Tracheal epithelial cell (primary cell): Measurements from ENCODE around the gene AP3M1. TPM values are rescaled to one million over a fixed set of nuclear protein-coding genes. Genes with fewer than 3 reads are reported as not detected.

Source experiments
- total RNA-seq: library from RNA; depleted of rRNA; stranded (reverse); fragments of >200 nt; gene quantifications from 2 replicates; pipeline ENCODE4 v1.2.1, GENCODE V29; 2014

AP3M1 gene
- total RNA-seq: 23.0 and 23.4 TPM in 2 replicates

GRCh38 chr10:74150204-74150989 lies at the start of gene AP3M1:
TSS of gene AP3M1 (minus strand) at chr10:74150828. CDS start at chr10:74138379, 12,449 bp downstream.

GRCh38 chr10:74150990-74151878 lies 606 bp upstream of the AP3M1 start, which contains the start of gene ADK:
TSS of gene ADK (plus strand) at chr10:74151221. CDS start at chr10:74151279, 58 bp downstream.

Other genes starting within 250 kb of the AP3M1 start
- gene PLAU, start 239.7 kb downstream of the AP3M1 start, total RNA-seq: 72.9 and 837 TPM in 2 replicates
- gene VCL, start 152.7 kb downstream of the AP3M1 start, total RNA-seq: 54.6 and 143 TPM in 2 replicates
- 38.3 and 53.5 TPM in 2 replicates for gene ADK, start 393 bp upstream of the AP3M1 start, total RNA-seq